ENCODE data around the gene RPS6KA2. TPM values are rescaled to one million over a fixed set of nuclear protein-coding genes. Genes with fewer than 3 reads are reported as not detected.
"Not testable (repeated sequence)": the region's sequence is repeated elsewhere in the genome, so short reads cannot be mapped to it uniquely, and the experiment has no call there.

RPS6KA2 gene
- total and polyA plus RNA-seq, 8 donors = 7.9 to 95.4 (median 22.9) TPM

DNA sequence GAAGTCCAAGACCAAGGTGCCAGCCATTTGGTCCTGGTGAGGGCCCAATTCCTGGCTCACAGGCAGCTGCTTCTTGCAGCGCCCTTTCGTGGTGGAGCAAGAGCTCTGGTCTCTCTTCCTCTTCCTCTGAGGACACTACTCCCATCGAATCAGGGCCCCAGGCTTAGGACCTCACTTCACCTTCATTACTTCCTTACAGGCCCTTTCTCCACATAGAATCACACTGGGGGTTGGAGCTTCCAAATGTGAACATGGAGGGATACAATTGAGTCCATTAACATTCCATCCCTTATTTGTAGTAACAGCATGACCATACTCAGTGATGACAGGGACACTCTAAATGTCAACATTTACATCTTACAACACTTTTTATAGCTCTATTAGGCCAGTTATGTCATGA, 42.9 kb downstream of the RPS6KA2 start:
- TF ChIP-seq, protein P1, sequence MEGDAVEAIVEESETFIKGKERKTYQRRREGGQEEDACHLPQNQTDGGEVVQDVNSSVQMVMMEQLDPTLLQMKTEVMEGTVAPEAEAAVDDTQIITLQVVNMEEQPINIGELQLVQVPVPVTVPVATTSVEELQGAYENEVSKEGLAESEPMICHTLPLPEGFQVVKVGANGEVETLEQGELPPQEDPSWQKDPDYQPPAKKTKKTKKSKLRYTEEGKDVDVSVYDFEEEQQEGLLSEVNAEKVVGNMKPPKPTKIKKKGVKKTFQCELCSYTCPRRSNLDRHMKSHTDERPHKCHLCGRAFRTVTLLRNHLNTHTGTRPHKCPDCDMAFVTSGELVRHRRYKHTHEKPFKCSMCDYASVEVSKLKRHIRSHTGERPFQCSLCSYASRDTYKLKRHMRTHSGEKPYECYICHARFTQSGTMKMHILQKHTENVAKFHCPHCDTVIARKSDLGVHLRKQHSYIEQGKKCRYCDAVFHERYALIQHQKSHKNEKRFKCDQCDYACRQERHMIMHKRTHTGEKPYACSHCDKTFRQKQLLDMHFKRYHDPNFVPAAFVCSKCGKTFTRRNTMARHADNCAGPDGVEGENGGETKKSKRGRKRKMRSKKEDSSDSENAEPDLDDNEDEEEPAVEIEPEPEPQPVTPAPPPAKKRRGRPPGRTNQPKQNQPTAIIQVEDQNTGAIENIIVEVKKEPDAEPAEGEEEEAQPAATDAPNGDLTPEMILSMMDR (IDR thresholded peaks at IDR 0.05) = no peak
- Histone ChIP-seq H3K36me3 (no peaks in the 10 kb centered on the region), H3K4me3 (no peak overlapping the region), H3K27ac (no peak overlapping the region), H3K27me3 (no peaks in the 10 kb centered on the region), H3K4me1 (no peaks in the 10 kb centered on the region), H3K9me3 (no peaks in the 10 kb centered on the region)
- DNase-seq (no peak), ATAC-seq (no peak), FAIRE-seq (no peak)
- WGBS, 2 donors = 87 to 90% methylated on average over 3 of the region's 3 CpGs
- intact Hi-C loops (cut with DNase I) = no loop called here

DNA sequence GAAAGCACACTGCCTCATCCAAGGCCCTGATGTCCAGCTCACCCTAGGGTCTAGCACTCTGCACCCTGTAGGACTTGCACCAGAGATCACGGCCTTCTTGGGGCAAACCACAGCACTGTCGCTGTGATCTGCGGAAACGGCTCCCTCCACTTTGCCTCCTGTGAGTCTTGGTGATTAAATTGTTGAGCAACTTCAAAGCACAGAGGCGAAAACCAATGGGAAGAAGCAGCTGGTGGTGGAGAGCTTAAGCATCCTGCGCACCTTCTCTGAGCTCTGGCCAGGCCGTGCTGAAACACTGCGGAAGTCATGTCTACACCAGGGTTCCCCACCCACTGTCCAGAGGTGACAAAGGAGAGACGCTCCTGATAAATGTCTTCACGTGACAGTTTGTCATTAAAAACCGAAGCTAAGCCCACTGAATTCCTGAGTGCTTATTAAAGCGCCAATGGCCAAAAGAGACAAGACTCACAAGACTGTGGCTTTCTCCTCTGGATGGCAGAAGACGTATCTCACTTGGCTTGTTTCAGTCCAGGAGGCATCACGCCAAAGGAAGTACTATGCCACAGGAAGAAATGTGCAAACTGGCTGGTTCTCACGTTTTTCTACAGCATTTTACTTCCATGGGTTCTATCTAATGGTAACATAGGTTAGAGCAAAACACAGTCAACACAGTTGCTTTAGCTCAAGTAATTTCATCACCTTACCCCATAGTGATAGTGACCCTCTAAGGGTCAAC, 43.7 kb downstream of the RPS6KA2 start:
- no peak for ATAC-seq
- H3K9me3 ChIP-seq = no peaks in the 10 kb centered on the region
- 88 to 90% methylated on average over 15 of the region's 15 CpGs for WGBS, 2 donors

DNA sequence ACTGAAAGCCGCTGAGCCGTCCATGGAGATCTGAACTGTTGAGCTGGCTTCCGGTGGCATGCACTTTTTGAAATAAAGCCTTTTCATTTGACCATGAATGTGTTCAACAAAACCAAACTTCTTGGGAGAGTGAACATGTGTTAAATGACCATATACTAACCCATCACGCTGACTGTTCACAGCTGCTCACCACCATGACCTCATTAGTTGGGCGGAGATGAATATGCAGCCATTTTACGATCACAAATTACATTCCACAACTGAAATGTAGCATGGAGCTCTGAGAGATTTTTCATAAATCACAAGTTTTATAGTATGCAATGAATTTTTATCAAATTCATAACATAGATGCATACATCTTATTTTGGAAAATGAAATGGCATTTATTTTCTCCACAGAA, 44.8 kb downstream of the RPS6KA2 start:
- no peak for FAIRE-seq
- intact Hi-C loops (cut with DNase I) = no loop called here
- Histone ChIP-seq H3K4me3 (no peak overlapping the region), H3K4me1 (no peaks in the 10 kb centered on the region), H3K27ac (no peak overlapping the region), H3K36me3 (no peaks in the 10 kb centered on the region), H3K27me3 (no peaks in the 10 kb centered on the region), H3K9me3 (no peaks in the 10 kb centered on the region)
- DNase-seq = no peak
- TF ChIP-seq, protein P1 (IDR thresholded peaks at IDR 0.05) = no peak
- WGBS, 2 donors = 95 to 97% methylated on average over 6 of the region's 6 CpGs
- ATAC-seq = no peak

More for the DNA sequence above, 43.7 kb downstream of the RPS6KA2 start:
- no peak overlapping the region for H3K4me3 ChIP-seq
- DNase-seq = no peak
- no peak overlapping the region for H3K27ac ChIP-seq
- TF ChIP-seq, protein P1 (IDR thresholded peaks at IDR 0.05) = no peak
- no peak for FAIRE-seq
- intact Hi-C loops (cut with DNase I) = no loop called here
- no peaks in the 10 kb centered on the region for H3K36me3 ChIP-seq
- no peaks in the 10 kb centered on the region for H3K27me3 ChIP-seq
- no peaks in the 10 kb centered on the region for H3K4me1 ChIP-seq

DNA sequence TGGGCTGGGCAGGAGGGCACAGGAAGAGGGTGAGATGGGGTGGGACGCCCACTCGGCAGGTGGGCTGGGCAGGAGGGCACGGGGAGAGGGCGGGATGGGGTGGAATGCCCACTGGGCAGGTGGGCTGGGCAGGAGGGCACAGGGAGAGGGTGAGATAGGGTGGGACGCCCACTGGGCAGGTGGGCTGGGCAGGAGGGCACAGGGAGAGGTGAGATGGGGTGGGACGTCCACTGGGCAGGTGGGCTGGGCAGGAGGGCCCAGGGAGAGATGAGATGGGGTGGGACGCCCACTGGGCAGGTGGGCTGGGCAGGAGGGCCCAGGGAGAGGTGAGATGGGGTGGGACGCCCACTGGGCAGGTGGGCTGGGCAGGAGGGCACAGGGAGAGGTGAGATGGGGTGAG, 45.2 kb downstream of the RPS6KA2 start:
- H3K27me3 ChIP-seq; H3K27ac ChIP-seq; ATAC-seq; H3K4me1 ChIP-seq; DNase-seq; FAIRE-seq; H3K4me3 ChIP-seq; H3K9me3 ChIP-seq; H3K36me3 ChIP-seq; intact Hi-C loops (cut with DNase I): not testable (repeated sequence)
- 93 to 98% methylated on average over 8 of the region's 8 CpGs for WGBS, 2 donors

DNA sequence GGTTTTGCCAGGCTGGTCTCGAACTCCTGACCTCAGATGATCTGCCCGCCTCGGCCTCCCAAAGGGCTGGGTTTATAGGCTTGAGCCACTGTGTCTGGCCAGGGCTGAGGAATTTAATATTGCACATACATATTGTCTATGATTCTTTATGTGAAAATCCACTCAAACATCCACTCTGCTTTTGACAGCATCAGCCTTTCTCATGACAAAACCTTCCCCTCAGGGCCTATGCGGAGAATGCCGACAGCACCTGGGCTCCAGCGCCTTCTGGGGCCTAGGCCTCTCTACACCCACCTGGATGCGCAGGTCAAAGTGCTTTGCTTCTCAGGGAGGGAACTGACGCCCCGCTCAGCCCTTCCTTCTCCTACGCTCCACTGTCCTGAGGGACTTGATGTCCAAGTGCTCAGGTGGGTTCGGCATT, 46.0 kb downstream of the RPS6KA2 start:
- Histone ChIP-seq H3K36me3 (no peaks in the 10 kb centered on the region), H3K9me3 (no peaks in the 10 kb centered on the region), H3K27me3 (no peaks in the 10 kb centered on the region), H3K4me1 (no peaks in the 10 kb centered on the region), H3K4me3 (no peak overlapping the region), H3K27ac (no peak overlapping the region)
- no peak for FAIRE-seq
- 93 to 98% methylated on average over 11 of the region's 11 CpGs for WGBS, 2 donors
- DNase-seq = no peak
- TF ChIP-seq, protein P1 (IDR thresholded peaks at IDR 0.05) = no peak
- no peak for ATAC-seq
- intact Hi-C loops (cut with DNase I) = no loop called here
